K562 (cell line): Measurements from ENCODE around the gene USP26. TPM values are rescaled to one million over a fixed set of nuclear protein-coding genes. Genes with fewer than 3 reads are reported as not detected.

ENCODE experiments used
- ATAC-seq: fragments of 200-7000 bp; cut with Tn5 transposase; 3 replicates; pipeline ENCODE4 v1.9.1; 2020; ENCODE audit warnings: moderate library complexity
- BruUV-seq: library from RNA; stranded (reverse); fragments of 400-500 nt; replicated peaks from 2 replicates; lab custom pipeline; 2021; lab: Mats Ljungman, UMichigan
- CTCF ChIA-PET: fragments of 300-600 bp; formaldehyde crosslinking; extraction: SDS; loops from one replicate; lab custom pipeline; 2021; ENCODE audit warnings: low intra/inter-chr PET ratio; lab: Yijun Ruan, JAX
- POLR2A ChIA-PET: fragments of 300-600, 350-650 bp; sonication (Branson Sonifier 250); formaldehyde crosslinking; extraction: SDS; loops from one replicate; lab custom pipeline; 2021; ENCODE audit warnings: antibody characterized with exemption, inconsistent platforms; lab: Yijun Ruan, JAX
- DNase-seq, 4 experiments: peaks; one replicate each; pipeline versions ENCODE4 v3.0.0 to v3.0.0-alpha.2; 2011 to 2018; ENCODE audit warnings: low spot score in 3 of 4, mixed read lengths in 3 of 4; ENCODE audit errors: extremely low read depth in 1 of 4
- FAIRE-seq: peaks from 2 replicates; lab custom pipeline; 2011; peaks lifted over from hg19 to GRCh38; lab: Jason Lieb, UNC
- H2AFZ ChIP-seq: 2 replicates; pipeline ENCODE4 v1.6.0; 2011; ENCODE audit warnings: low read depth, low read length, control low read depth, inconsistent platforms
- H3K27ac ChIP-seq: fragments of 200-600 bp; 3 replicates; pipeline ENCODE4 v1.8.0; 2011; ENCODE audit warnings: low read depth, mild to moderate bottlenecking, control low read depth, inconsistent platforms, low read length, moderate library complexity, mixed read lengths; ENCODE audit errors: extremely low read depth
- H3K27me3 ChIP-seq, 2 experiments: fragments of 300-600 bp in 1 of 2; 2 replicates in 1 of 2; 3 replicates in 1 of 2; pipeline versions ENCODE4 v1.6.0 to v1.8.0; 2011; ENCODE audit warnings: inconsistent platforms in 2 of 2, low read length in 2 of 2, mild to moderate bottlenecking in 1 of 2, mixed read lengths in 1 of 2, moderate library complexity in 1 of 2; ENCODE audit not compliant: control insufficient read depth in 2 of 2, insufficient read depth in 2 of 2
- H3K36me3 ChIP-seq: fragments of 300-600 bp; 3 replicates; pipeline ENCODE4 v1.8.0; 2011; ENCODE audit warnings: mild to moderate bottlenecking, low read length, inconsistent platforms; ENCODE audit not compliant: control insufficient read depth, insufficient read depth
- H3K4me1 ChIP-seq, 2 experiments: fragments of 200-600 bp in 1 of 2; replicated peaks in 1 of 2; 2 replicates in 1 of 2; 3 replicates in 1 of 2; pipeline versions ENCODE4 v1.5.1 to v1.8.0; 2011; ENCODE audit warnings: inconsistent platforms in 2 of 2, low read length in 2 of 2, mild to moderate bottlenecking in 1 of 2, mixed read lengths in 1 of 2, moderate library complexity in 1 of 2; ENCODE audit not compliant: control insufficient read depth in 2 of 2, insufficient read depth in 2 of 2
- H3K4me2 ChIP-seq: 2 replicates; pipeline ENCODE4 v1.6.1; 2011; ENCODE audit warnings: low read length, control low read depth, inconsistent platforms, mixed read lengths; ENCODE audit not compliant: insufficient read depth
- H3K4me3 ChIP-seq: fragments of 200-600 bp; sonication (generic), shearing (Covaris generic); 2 replicates; pipeline ENCODE4 v1.5.1; 2016; ENCODE audit warnings: control low read depth, inconsistent platforms
- H3K79me2 ChIP-seq: fragments of 200-600 bp; 3 replicates; pipeline ENCODE4 v1.8.0; 2011; ENCODE audit warnings: low read length, inconsistent platforms; ENCODE audit not compliant: control insufficient read depth, insufficient read depth
- H3K9ac ChIP-seq, 2 experiments: 2 replicates each; pipeline versions ENCODE4 v1.6.0 to v1.6.1; 2011; ENCODE audit warnings: low read depth in 2 of 2, low read length in 2 of 2, control low read depth in 1 of 2, inconsistent platforms in 1 of 2, mild to moderate bottlenecking in 1 of 2, mixed read lengths in 1 of 2; ENCODE audit not compliant: insufficient read depth in 1 of 2
- H3K9me1 ChIP-seq: one replicate; pipeline ENCODE4 v1.6.0; 2011; ENCODE audit warnings: inconsistent platforms, mild to moderate bottlenecking, low read length, moderate library complexity; ENCODE audit not compliant: control insufficient read depth, insufficient read depth
- H3K9me3 ChIP-seq: replicated peaks from 2 replicates; pipeline ENCODE4 v1.5.1; 2011; ENCODE audit warnings: low read depth, low read length, inconsistent platforms; ENCODE audit not compliant: control insufficient read depth, insufficient read depth
- H4K20me1 ChIP-seq: replicated peaks from 2 replicates; pipeline ENCODE4 v1.6.1; 2011; ENCODE audit warnings: low read length, inconsistent platforms, mixed read lengths; ENCODE audit not compliant: control insufficient read depth, insufficient read depth
- ESRRB ChIP-seq: fragments of 250-450 bp; sonication (Bioruptor Pico); IDR thresholded peaks from 2 replicates; pipeline ENCODE4 v1.5.0; 2020; ENCODE audit warnings: mild to moderate bottlenecking, moderate library complexity, borderline replicate concordance
- MED1 ChIP-seq: sonication (generic); formaldehyde crosslinking; IDR thresholded peaks from 2 replicates; pipeline ENCODE4 v1.8.1; 2023; ENCODE audit warnings: missing genetic modification reagents, borderline replicate concordance
- NFIC ChIP-seq: fragments of 450-650 bp; IDR thresholded peaks from 2 replicates; pipeline ENCODE4 v1.6.1; 2017; ENCODE audit warnings: mild to moderate bottlenecking, inconsistent platforms
- PYGO2 ChIP-seq: fragments of 450-650 bp; IDR thresholded peaks from 2 replicates; pipeline ENCODE4 v1.6.1; 2016; ENCODE audit warnings: mild to moderate bottlenecking, missing genetic modification characterization, moderate library complexity, missing compliant biosample characterization
- ZNF589 ChIP-seq: fragments of 200-800 bp; sonication (Bioruptor generic); IDR thresholded peaks from 2 replicates; pipeline ENCODE4 v1.6.1; 2016; ENCODE audit warnings: low read depth, missing genetic modification characterization, missing compliant biosample characterization
- ZNF655 ChIP-seq: fragments of 250-450 bp; sonication (Bioruptor Pico); IDR thresholded peaks from 2 replicates; pipeline ENCODE4 v1.5.0; 2021
- WGBS: fragments of 100-300 bp; shearing (Covaris generic); methylation state at CpG from one replicate; pipeline ENCODE4 v1.1.6; 2016; ENCODE audit warnings: low coverage, mixed read lengths; ENCODE audit not compliant: insufficient coverage; ENCODE audit errors: missing lambda C conversion rate; 5-methylcytosine and 5-hydroxymethylcytosine counted together
- in situ Hi-C: fragments of 300-500 bp; cut with MboI; formaldehyde crosslinking; loops from 4 replicates; pipeline ENCODE4 v1.15.0; 2018; ENCODE audit warnings: inconsistent platforms, mixed read lengths
- intact Hi-C: fragments of 100-400 bp; cut with micrococcal nuclease; formaldehyde crosslinking; loops from 2 replicates; pipeline ENCODE4 v1.14.2; 2022
- polyA plus RNA-seq, 8 experiments: library from polyadenylated mRNA; depleted of rRNA in 4 of 8; stranded (reverse) in 5 of 8; unstranded in 3 of 8; fragments of >200 nt; fragmentation: Nextera tagmentation in 2 of 8; fragmentation: Illumina TruSeq in 1 of 8; extraction: Ambion mirVana in 2 of 8; extraction: Trizol in 1 of 8; gene quantifications; 2 replicates each; pipeline versions ENCODE4 v1.2.1 to v1.2.3, GENCODE V29; 2011 to 2014; ENCODE audit warnings: inconsistent platforms in 1 of 8, missing spikeins in 1 of 8
- total RNA-seq, 7 experiments: library from RNA; depleted of rRNA in 6 of 7; stranded (reverse); fragments of >200 nt in 6 of 7; fragmentation: Illumina TruSeq in 2 of 7; extraction: Trizol in 2 of 7; gene quantifications; 2 replicates each; pipeline versions ENCODE4 v1.2.1 to v1.2.3, GENCODE V29; 2011 to 2021; ENCODE audit warnings: low replicate concordance in 1 of 7
- TF ChIP-seq, protein P1 (sequence below), 2 experiments: fragments of 450-650 bp in 1 of 2; sonication (generic) in 1 of 2; formaldehyde crosslinking in 1 of 2; IDR thresholded peaks in 1 of 2; conservative IDR thresholded peaks in 1 of 2; 2 replicates each; pipeline versions ENCODE4 v1.6.1 to v1.8.1; 2016 to 2023; ENCODE audit warnings: mild to moderate bottlenecking in 2 of 2, moderate library complexity in 2 of 2, inconsistent platforms in 1 of 2, missing genetic modification reagents in 1 of 2
- TF ChIP-seq, protein P2 (sequence below): fragments of 250-450 bp; sonication (Bioruptor Pico); IDR thresholded peaks from 2 replicates; pipeline ENCODE4 v1.5.1; 2021; ENCODE audit warnings: mild to moderate bottlenecking

The USP26 gene
- total and polyA plus RNA-seq, 9 of the 15 experiments (the other 6 are each of a cell fraction or from before 2014, with no cell fraction given), result 0.06 to 0.84 (median 0.20) TPM; not detected in 2

DNA sequence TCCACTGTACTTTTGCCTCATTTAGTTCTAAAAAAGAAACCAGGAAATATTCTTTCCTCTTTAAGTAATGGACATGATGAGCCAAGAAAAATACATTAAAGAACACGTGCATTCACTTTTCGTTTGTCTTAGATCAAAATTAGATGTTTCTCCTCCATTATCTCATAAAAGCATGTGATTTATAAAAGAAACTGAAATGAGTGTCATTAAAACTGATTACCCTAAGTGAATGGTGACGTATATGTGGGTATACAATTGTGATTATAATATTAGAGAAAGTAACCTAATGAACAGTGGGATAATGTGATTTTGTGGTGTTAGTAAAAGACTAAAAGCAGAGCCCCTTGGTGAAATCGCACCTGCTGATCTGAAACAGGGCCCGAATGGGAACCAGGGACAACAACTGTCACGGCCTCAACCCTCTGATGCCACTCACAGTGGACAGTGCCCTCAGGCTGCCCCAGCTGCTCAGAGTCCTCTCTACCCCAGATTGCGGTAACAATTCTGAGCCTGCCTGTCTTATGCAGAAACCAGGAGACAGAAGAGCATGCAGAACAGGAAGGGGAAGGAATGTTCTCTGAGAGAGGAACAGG, 112.8 kb downstream of the USP26 start:
- CTCF ChIA-PET, result no interaction called here

More for the DNA sequence above, 112.8 kb downstream of the USP26 start:
- Histone ChIP-seq H3K4me3 (no peak overlapping the region), H3K9me3 (no peaks in the 10 kb centered on the region), H3K4me2 (no peak overlapping the region), H3K9ac (no peak overlapping the region), H2AFZ (no peak overlapping the region), H3K4me1 (no peaks in the 10 kb centered on the region), H3K27me3 (no peaks in the 10 kb centered on the region), H3K36me3 (no peaks in the 10 kb centered on the region), H3K9me1 (no peaks in the 10 kb centered on the region), H3K79me2 (no peaks in the 10 kb centered on the region), H3K27ac (no peak overlapping the region), H4K20me1 (no peaks in the 10 kb centered on the region)
- TF ChIP-seq MED1 (CRISPR knock-in tag), result no peak
- TF ChIP-seq, protein P1, sequence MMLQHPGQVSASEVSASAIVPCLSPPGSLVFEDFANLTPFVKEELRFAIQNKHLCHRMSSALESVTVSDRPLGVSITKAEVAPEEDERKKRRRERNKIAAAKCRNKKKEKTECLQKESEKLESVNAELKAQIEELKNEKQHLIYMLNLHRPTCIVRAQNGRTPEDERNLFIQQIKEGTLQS (IDR thresholded peaks at IDR 0.05), result no peak
- TF ChIP-seq, protein P1 (CRISPR knock-in tag; conservative IDR thresholded peaks at IDR 0.05), result no peak
- no peak for TF ChIP-seq PYGO2 (tag)
- TF ChIP-seq ESRRB (CRISPR knock-in tag), result no peak
- no peak for TF ChIP-seq ZNF655 (CRISPR knock-in tag)
- no peak for TF ChIP-seq ZNF589
- TF ChIP-seq NFIC, result no peak
- TF ChIP-seq, protein P2, sequence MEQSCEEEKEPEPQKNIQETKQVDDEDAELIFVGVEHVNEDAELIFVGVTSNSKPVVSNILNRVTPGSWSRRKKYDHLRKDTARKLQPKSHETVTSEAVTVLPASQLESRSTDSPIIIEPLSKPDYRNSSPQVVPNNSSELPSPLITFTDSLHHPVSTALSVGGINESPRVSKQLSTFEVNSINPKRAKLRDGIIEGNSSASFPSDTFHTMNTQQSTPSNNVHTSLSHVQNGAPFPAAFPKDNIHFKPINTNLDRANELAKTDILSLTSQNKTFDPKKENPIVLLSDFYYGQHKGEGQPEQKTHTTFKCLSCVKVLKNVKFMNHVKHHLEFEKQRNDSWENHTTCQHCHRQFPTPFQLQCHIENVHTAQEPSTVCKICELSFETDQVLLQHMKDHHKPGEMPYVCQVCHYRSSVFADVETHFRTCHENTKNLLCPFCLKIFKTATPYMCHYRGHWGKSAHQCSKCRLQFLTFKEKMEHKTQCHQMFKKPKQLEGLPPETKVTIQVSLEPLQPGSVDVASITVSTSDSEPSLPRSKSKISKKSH (CRISPR knock-in tag), result no peak
- intact Hi-C loops, result no loop called here
- BruUV-seq, result no TSS peak
- ATAC-seq, result no peak
- no peak for DNase-seq
- no peak for FAIRE-seq
- in situ Hi-C loops, result loop anchor here (25.0 kb wide), 1 partner anchor 678 kb away; no protein-coding TSS in a partner anchor
- POLR2A ChIA-PET, result no interaction called here
- 0% methylated on average over 7 of the region's 7 CpGs for WGBS
